IMR-90 (cell line): ENCODE data around the gene DICER1. TPM values are rescaled to one million over a fixed set of nuclear protein-coding genes. Genes with fewer than 3 reads are reported as not detected.

Source experiments
- ATAC-seq: fragments of 200-7000 bp; cut with Tn5 transposase; 2 replicates; pipeline ENCODE4 v1.9.1; 2020; ENCODE audit warnings: low read depth, mild to moderate bottlenecking, moderate library complexity
- BruUV-seq: library from RNA; stranded (reverse); fragments of 400-500 nt; replicated peaks from 2 replicates; lab custom pipeline; 2021; lab: Mats Ljungman, UMichigan
- CTCF ChIA-PET: fragments of 300-600 bp; formaldehyde crosslinking; extraction: SDS; loops from one replicate; lab custom pipeline; 2021; ENCODE audit warnings: antibody characterized with exemption; lab: Yijun Ruan, JAX
- POLR2A ChIA-PET: fragments of 300-600 bp; sonication (Branson Sonifier 250); formaldehyde crosslinking; loops from one replicate; lab custom pipeline; 2022; ENCODE audit warnings: antibody characterized with exemption; ENCODE audit not compliant: unreplicated experiment; lab: Charles Lee
- DNase-seq: peaks from one replicate; pipeline ENCODE4 v3.0.0; 2013
- H2AFZ ChIP-seq: replicated peaks from 2 replicates; pipeline ENCODE3; 2013; ENCODE audit warnings: low read length, mild to moderate bottlenecking; ENCODE audit not compliant: poor library complexity
- H2AK5ac ChIP-seq: 2 replicates; pipeline ENCODE4 v1.6.1; 2013; ENCODE audit warnings: low read depth, low read length, inconsistent platforms
- H2AK9ac ChIP-seq: replicated peaks from 2 replicates; pipeline ENCODE3; 2013; ENCODE audit warnings: mild to moderate bottlenecking, low read depth, low read length, moderate library complexity; ENCODE audit not compliant: poor library complexity
- H2BK120ac ChIP-seq: 2 replicates; pipeline ENCODE4 v1.6.1; 2013; ENCODE audit warnings: low read depth, low read length, inconsistent platforms
- H2BK15ac ChIP-seq: 3 replicates; pipeline ENCODE4 v1.6.1; 2013; ENCODE audit warnings: low read depth, low read length, inconsistent platforms
- H2BK20ac ChIP-seq: 2 replicates; pipeline ENCODE4 v1.6.1; 2013; ENCODE audit warnings: low read depth, mild to moderate bottlenecking, inconsistent platforms, low read length, moderate library complexity
- H2BK5ac ChIP-seq: 2 replicates; pipeline ENCODE4 v1.6.1; 2013; ENCODE audit warnings: mild to moderate bottlenecking, low read depth, low read length, inconsistent platforms; ENCODE audit not compliant: poor library complexity, severe bottlenecking
- H3K14ac ChIP-seq: replicated peaks from 2 replicates; pipeline ENCODE4 v1.6.1; 2013; ENCODE audit warnings: low read depth, low read length, inconsistent platforms
- H3K18ac ChIP-seq: 2 replicates; pipeline ENCODE4 v1.6.1; 2013; ENCODE audit warnings: low read depth, low read length, control low read depth
- H3K23ac ChIP-seq: 2 replicates; pipeline ENCODE4 v1.6.1; 2013; ENCODE audit warnings: low read depth, low read length, inconsistent platforms
- H3K27ac ChIP-seq: 2 replicates; pipeline ENCODE4 v1.5.1; 2013; ENCODE audit warnings: mild to moderate bottlenecking, control low read depth, low read length; ENCODE audit not compliant: insufficient read depth
- H3K27me3 ChIP-seq: 2 replicates; pipeline ENCODE4 v1.6.1; 2013; ENCODE audit warnings: low read length; ENCODE audit not compliant: control insufficient read depth, insufficient read depth
- H3K36me3 ChIP-seq: 2 replicates; pipeline ENCODE4 v1.6.1; 2013; ENCODE audit warnings: low read length, mixed read lengths; ENCODE audit not compliant: control insufficient read depth, insufficient read depth
- H3K4ac ChIP-seq: 2 replicates; pipeline ENCODE4 v1.6.1; 2013; ENCODE audit warnings: low read depth, low read length, inconsistent platforms
- H3K4me1 ChIP-seq: 2 replicates; pipeline ENCODE4 v1.6.1; 2013; ENCODE audit warnings: low read length, mixed read lengths; ENCODE audit not compliant: control insufficient read depth, insufficient read depth
- H3K4me2 ChIP-seq: 2 replicates; pipeline ENCODE4 v1.6.1; 2013; ENCODE audit warnings: low read depth, mild to moderate bottlenecking, control low read depth, low read length, moderate library complexity
- H3K4me3 ChIP-seq: 2 replicates; pipeline ENCODE4 v1.5.1; 2013; ENCODE audit warnings: low read depth, mild to moderate bottlenecking, control low read depth, low read length, moderate library complexity; ENCODE audit not compliant: insufficient read depth
- H3K56ac ChIP-seq: 2 replicates; pipeline ENCODE4 v1.6.1; 2013; ENCODE audit warnings: low read length, inconsistent platforms; ENCODE audit not compliant: insufficient read depth; ENCODE audit errors: extremely low read depth
- H3K79me1 ChIP-seq, 2 experiments: 2 replicates each; pipeline ENCODE4 v1.6.1; 2013; ENCODE audit warnings: low read length in 2 of 2, inconsistent platforms in 1 of 2, low read depth in 1 of 2
- H3K9ac ChIP-seq: 2 replicates; pipeline ENCODE4 v1.6.1; 2013; ENCODE audit warnings: low read depth, low read length, control low read depth
- H3K9me1 ChIP-seq: 2 replicates; pipeline ENCODE4 v1.6.1; 2013; ENCODE audit warnings: low read length, inconsistent platforms; ENCODE audit not compliant: insufficient read depth
- H3K9me3 ChIP-seq: 2 replicates; pipeline ENCODE4 v1.6.1; 2013; ENCODE audit warnings: low read length; ENCODE audit not compliant: control insufficient read depth, insufficient read depth
- H4K20me1 ChIP-seq: 2 replicates; pipeline ENCODE4 v1.6.1; 2013; ENCODE audit warnings: low read length, inconsistent platforms; ENCODE audit not compliant: insufficient read depth
- H4K5ac ChIP-seq: 2 replicates; pipeline ENCODE4 v1.6.1; 2013; ENCODE audit warnings: mild to moderate bottlenecking, low read depth, low read length, control low read depth
- H4K8ac ChIP-seq, 2 experiments: 2 replicates each; pipeline ENCODE4 v1.6.1; 2013; ENCODE audit warnings: low read depth in 2 of 2, low read length in 2 of 2, control low read depth in 1 of 2, inconsistent platforms in 1 of 2
- H4K91ac ChIP-seq: 2 replicates; pipeline ENCODE4 v1.6.1; 2013; ENCODE audit warnings: low read depth, low read length, inconsistent platforms; ENCODE audit not compliant: insufficient read depth
- BHLHE40 ChIP-seq: fragments of 150-350 bp; IDR thresholded peaks from 2 replicates; pipeline ENCODE4 v1.6.1; 2016; ENCODE audit warnings: mild to moderate bottlenecking, low read depth, low read length
- CEBPB ChIP-seq: IDR thresholded peaks from 2 replicates; pipeline ENCODE4 v1.6.1; 2012; ENCODE audit warnings: low read depth, low read length, improper control_type of control experiment
- CHD1 ChIP-seq: IDR thresholded peaks from 2 replicates; pipeline ENCODE4 v1.6.1; 2012; ENCODE audit warnings: low read depth, low read length, improper control_type of control experiment
- FOS ChIP-seq: fragments of 150-350 bp; IDR thresholded peaks from 2 replicates; pipeline ENCODE4 v1.6.1; 2016; ENCODE audit warnings: low read depth, low read length
- MAFK ChIP-seq: IDR thresholded peaks from 2 replicates; pipeline ENCODE4 v1.6.1; 2012; ENCODE audit warnings: low read depth, low read length, improper control_type of control experiment
- MAZ ChIP-seq: IDR thresholded peaks from 2 replicates; pipeline ENCODE4 v1.6.1; 2012; ENCODE audit warnings: low read depth, mild to moderate bottlenecking, low read length, improper control_type of control experiment, moderate library complexity, borderline replicate concordance
- MXI1 ChIP-seq: IDR thresholded peaks from 2 replicates; pipeline ENCODE4 v1.6.1; 2012; ENCODE audit warnings: low read depth, mild to moderate bottlenecking, low read length, moderate library complexity, borderline replicate concordance
- POLR2A ChIP-seq: IDR thresholded peaks from 2 replicates; pipeline ENCODE4 v1.6.1; 2012; ENCODE audit warnings: mild to moderate bottlenecking, low read depth, low read length
- RCOR1 ChIP-seq: IDR thresholded peaks from 2 replicates; pipeline ENCODE4 v1.6.1; 2012; ENCODE audit warnings: mild to moderate bottlenecking, low read length, improper control_type of control experiment; ENCODE audit not compliant: insufficient replicate concordance
- SMC3 ChIP-seq: fragments of 150-350 bp; IDR thresholded peaks from 2 replicates; pipeline ENCODE4 v1.6.1; 2016; ENCODE audit warnings: low read depth, mild to moderate bottlenecking, antibody characterized with exemption, low read length, moderate library complexity
- whole genome bisulfite sequencing, 2 experiments: methylation state at CpG; one replicate each; pipeline versions ENCODE4 v1.1.5 to v1.1.7; 2013; ENCODE audit warnings: missing lambda C conversion rate in 2 of 2; ENCODE audit not compliant: insufficient read length in 1 of 2; ENCODE audit errors: extremely low coverage in 2 of 2; 5-methylcytosine and 5-hydroxymethylcytosine counted together
- dilution Hi-C: fragments of 300-500 bp; cut with HindIII; formaldehyde crosslinking; loops from one replicate; pipeline ENCODE4 v1.14.3; 2018; ENCODE audit warnings: low sequenced_read_pairs; ENCODE audit not compliant: unreplicated experiment
- in situ Hi-C: fragments of 300-500 bp; cut with MboI; formaldehyde crosslinking; loops from 3 replicates; pipeline ENCODE4 v1.14.3; 2019; ENCODE audit warnings: low sequenced_read_pairs, inconsistent platforms, mixed read lengths
- intact Hi-C: fragments of 100-400 bp; cut with micrococcal nuclease; formaldehyde crosslinking; loops from 2 replicates; pipeline ENCODE4 v1.10.0; 2022
- polyA plus RNA-seq, 3 experiments: library from polyadenylated mRNA; depleted of rRNA; stranded (reverse); fragments of >200 nt; gene quantifications; 2 replicates each; pipeline ENCODE4 v1.2.3, GENCODE V29; 2012; ENCODE audit warnings: low replicate concordance in 1 of 3
- total RNA-seq: library from RNA; depleted of rRNA; stranded (reverse); fragments of >200 nt; gene quantifications from 2 replicates; pipeline ENCODE4 v1.2.3, GENCODE V29; 2012
- TF ChIP-seq, protein P1 (sequence below): fragments of 150-350 bp; IDR thresholded peaks from 2 replicates; pipeline ENCODE4 v1.6.1; 2016; ENCODE audit warnings: low read depth, mild to moderate bottlenecking, low read length, moderate library complexity, borderline replicate concordance
- TF ChIP-seq, protein P2 (sequence below): conservative IDR thresholded peaks from 2 replicates; pipeline ENCODE4 v1.5.1; 2012; ENCODE audit warnings: mild to moderate bottlenecking, low read depth, low read length, improper control_type of control experiment
- TF ChIP-seq, protein P3 (sequence below): fragments of 150-350 bp; IDR thresholded peaks from 2 replicates; pipeline ENCODE4 v1.6.1; 2017; ENCODE audit warnings: mild to moderate bottlenecking, antibody characterized with exemption, low read length, low read depth

DICER1 gene
- total and polyA plus RNA-seq, 2 of the 4 experiments (the other 2 are of a cell fraction): 9.7 to 49.5 TPM

DNA sequence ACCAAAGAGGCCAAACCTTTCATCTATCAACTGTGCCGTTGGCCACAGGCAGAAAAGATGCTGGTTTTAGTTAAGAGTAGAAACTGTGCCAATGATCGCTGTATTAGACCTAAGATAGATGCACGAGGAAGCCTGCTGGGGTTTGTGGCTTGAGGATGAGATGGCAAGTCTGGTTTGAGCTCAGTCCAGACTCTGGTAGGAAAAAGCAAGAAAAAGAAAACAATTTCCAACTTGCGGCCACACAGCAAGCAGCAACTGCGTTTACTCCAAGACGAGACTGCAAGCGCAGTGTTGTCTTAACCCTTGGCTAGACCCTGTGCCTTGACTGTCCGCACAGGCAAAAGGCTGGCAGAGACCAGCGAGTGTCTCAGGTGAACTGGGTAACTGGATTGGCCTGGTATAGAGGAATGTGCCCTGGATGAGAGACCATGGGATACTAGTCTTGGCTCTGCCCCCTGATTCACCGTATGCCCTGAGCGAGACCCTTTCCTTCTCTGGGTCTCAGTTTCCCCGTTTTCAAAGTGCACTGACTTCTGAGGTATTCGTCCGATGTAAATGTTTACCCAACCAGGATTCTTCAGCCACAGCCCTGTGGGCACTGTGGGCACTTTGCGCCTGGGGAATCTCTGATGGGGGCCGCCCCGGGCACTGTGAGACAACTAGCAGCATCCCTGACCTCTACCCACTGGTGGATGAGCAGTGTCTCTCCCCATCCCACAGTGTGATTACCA, 113.4 kb downstream of the DICER1 start:
- Histone ChIP-seq H2AK5ac (no peak overlapping the region), H2BK15ac (no peak overlapping the region), H2BK5ac (no peak overlapping the region), H4K5ac (no peak overlapping the region), H4K91ac (no peak overlapping the region; the same call in 1 of the 2 replicates), H3K27me3 (peaks cover 2% of the 10 kb centered on the region; the same call in 1 of the 2 replicates), H4K20me1 (no peaks in the 10 kb centered on the region), H3K27ac (no peak overlapping the region), H3K4ac (no peak overlapping the region), H3K79me1 (no peaks in the 10 kb centered on the region), H2BK120ac (no peak overlapping the region), H2AFZ (no peak overlapping the region), H3K23ac (no peak overlapping the region), H3K4me2 (no peak overlapping the region), H3K4me3 (no peak overlapping the region), H3K56ac (no peak overlapping the region), H3K9me1 (no peaks in the 10 kb centered on the region), H3K18ac (no peak overlapping the region; the same call in 1 of the 2 replicates), H3K36me3 (no peaks in the 10 kb centered on the region), H2BK20ac (no peak overlapping the region), H3K14ac (no peak overlapping the region), H2AK9ac (no peak overlapping the region), H3K4me1 (peaks cover 21% of the 10 kb centered on the region), H4K8ac (no peak overlapping the region), H3K9ac (no peak overlapping the region), H3K9me3 (no peaks in the 10 kb centered on the region)
- TF ChIP-seq, protein P1, sequence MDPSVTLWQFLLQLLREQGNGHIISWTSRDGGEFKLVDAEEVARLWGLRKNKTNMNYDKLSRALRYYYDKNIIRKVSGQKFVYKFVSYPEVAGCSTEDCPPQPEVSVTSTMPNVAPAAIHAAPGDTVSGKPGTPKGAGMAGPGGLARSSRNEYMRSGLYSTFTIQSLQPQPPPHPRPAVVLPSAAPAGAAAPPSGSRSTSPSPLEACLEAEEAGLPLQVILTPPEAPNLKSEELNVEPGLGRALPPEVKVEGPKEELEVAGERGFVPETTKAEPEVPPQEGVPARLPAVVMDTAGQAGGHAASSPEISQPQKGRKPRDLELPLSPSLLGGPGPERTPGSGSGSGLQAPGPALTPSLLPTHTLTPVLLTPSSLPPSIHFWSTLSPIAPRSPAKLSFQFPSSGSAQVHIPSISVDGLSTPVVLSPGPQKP: no peak
- TF ChIP-seq MAZ (no peak), BHLHE40 (no peak), CEBPB (no peak), CHD1 (no peak), RCOR1 (no peak), FOS (no peak), SMC3 (no peak), MXI1 (no peak), MAFK (no peak), POLR2A (no peak)
- TF ChIP-seq, protein P2, sequence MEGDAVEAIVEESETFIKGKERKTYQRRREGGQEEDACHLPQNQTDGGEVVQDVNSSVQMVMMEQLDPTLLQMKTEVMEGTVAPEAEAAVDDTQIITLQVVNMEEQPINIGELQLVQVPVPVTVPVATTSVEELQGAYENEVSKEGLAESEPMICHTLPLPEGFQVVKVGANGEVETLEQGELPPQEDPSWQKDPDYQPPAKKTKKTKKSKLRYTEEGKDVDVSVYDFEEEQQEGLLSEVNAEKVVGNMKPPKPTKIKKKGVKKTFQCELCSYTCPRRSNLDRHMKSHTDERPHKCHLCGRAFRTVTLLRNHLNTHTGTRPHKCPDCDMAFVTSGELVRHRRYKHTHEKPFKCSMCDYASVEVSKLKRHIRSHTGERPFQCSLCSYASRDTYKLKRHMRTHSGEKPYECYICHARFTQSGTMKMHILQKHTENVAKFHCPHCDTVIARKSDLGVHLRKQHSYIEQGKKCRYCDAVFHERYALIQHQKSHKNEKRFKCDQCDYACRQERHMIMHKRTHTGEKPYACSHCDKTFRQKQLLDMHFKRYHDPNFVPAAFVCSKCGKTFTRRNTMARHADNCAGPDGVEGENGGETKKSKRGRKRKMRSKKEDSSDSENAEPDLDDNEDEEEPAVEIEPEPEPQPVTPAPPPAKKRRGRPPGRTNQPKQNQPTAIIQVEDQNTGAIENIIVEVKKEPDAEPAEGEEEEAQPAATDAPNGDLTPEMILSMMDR: no peak
- TF ChIP-seq, protein P3, sequence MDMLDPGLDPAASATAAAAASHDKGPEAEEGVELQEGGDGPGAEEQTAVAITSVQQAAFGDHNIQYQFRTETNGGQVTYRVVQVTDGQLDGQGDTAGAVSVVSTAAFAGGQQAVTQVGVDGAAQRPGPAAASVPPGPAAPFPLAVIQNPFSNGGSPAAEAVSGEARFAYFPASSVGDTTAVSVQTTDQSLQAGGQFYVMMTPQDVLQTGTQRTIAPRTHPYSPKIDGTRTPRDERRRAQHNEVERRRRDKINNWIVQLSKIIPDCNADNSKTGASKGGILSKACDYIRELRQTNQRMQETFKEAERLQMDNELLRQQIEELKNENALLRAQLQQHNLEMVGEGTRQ: no peak
- CTCF ChIA-PET: no interaction called here
- 79% methylated on average over 9 of the region's 17 CpGs; no CpG with 5 or more reads in 1 of the 2 experiments for WGBS, 2 experiments
- in situ Hi-C loops (no loop called here), intact Hi-C loops (no loop called here), dilution Hi-C loops (no loop called here)
- POLR2A ChIA-PET: no interaction called here
- ATAC-seq (no peak), DNase-seq (no peak)
- BruUV-seq: no TSS peak
